SHP77 treated with DMSO at 0.1 percent for 48 hours (cell line): ENCODE data around the gene VPS72.

Experiments
- DNase-seq: peaks from one replicate; lab custom pipeline; 2025; lab: John Stamatoyannopoulos, UW

VPS72 gene

DNA sequence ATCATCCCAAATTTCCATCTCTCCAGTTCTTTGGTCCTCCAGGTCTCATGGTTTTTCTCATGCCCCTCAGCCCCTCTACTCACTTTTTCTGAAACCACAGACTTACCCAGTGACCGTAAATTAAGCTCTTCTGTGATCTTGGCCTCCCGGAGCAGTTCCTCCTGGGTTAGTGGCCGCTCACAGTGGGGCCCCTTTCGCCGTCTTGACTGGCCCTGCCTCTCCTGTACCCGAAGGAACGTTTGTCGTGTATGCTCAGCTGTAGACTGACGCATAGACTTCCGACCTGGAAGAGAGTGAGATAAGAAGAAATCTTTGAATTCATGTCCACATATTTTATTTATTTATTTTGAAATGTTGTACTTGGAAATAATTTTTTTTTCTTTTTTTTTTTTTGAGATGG is 5.8 kb downstream of the VPS72 start:
- DNase-seq: no peak

DNA sequence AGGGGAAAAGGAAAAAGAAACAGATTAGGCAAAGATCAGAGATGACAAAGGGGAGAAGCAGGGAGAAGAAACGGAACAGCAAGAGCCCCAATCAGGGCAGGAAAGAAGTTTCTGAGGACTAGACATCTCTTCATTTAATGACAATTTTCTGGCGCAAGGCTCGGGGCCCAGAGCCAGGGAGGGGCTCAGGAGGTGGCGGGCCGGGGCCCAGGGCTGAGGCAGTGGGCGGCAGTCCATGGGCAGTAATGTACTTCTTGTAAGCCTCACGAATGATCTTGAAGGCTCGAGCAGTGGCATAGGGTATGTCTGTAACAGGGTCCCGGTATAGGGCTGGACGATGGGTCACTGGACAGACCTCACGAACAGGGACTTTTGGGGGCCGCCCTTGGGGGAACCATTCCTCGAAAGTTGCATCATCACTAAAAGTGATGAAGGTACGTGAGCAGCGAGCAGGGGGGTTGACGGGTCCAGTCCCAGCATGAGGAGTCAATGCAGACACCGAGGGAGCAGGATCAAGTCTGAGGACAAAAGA is 13.4 kb downstream of the VPS72 start:
- no peak for DNase-seq

DNA sequence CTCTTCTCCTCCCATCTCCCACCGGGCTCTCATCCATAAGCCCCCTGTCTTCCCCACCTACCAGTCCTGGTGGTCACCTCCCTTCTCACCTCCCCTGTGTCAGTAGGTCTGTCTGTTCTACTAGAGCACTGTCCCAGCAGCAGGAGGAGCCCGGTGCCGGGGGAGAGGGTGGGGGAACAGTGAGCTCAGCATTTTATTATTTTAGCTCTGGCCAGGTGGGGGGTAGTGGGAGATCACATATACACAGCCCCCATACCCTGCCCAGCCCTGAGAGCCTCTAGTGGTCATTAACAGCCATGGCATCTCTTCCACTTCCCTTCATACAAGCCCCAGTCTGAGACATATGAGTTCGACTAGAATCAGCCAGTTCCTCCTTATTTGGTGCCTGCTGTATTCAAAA is 14.1 kb downstream of the VPS72 start, which contains the start of gene TMOD4:
TMOD4 (minus strand) TSS at position 119 of the 400 bp plus-strand sequence. CDS start 1,106 bp downstream, outside the sequence.
- DNase-seq: no peak

DNA sequence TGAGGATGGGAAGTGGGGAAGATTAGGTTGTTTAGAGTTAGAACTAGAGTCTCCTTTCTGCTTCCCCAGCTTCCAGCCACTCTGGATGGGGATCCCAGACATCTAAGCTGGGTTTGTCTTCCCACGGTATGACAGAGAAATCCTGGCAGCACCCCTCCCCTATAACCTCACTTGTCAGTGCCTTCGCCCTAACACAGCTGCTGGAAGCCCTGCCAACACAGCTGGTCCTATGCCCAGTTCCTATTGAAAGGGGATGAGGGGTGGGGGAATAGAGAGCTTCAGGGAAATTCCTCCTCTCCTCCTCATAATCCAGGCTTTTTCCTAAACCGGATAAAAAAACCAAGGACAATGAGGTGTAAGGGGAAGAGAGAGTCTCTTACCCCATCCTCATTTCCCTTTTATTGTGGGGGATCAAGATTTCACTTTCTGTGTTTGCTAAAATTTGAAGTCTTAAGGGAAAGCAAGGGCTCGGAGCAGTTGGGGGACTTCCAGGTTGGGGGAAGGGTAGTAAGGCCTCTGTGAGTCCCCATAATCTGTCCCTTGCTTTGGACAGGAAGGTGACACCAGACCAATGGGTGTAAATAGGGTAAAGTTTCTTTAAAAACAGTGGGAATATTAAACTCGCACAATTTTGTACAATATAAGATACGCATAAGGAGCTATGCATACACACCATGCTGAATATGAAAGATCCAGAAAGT is 14.8 kb downstream of the VPS72 start:
- no peak for DNase-seq

DNA sequence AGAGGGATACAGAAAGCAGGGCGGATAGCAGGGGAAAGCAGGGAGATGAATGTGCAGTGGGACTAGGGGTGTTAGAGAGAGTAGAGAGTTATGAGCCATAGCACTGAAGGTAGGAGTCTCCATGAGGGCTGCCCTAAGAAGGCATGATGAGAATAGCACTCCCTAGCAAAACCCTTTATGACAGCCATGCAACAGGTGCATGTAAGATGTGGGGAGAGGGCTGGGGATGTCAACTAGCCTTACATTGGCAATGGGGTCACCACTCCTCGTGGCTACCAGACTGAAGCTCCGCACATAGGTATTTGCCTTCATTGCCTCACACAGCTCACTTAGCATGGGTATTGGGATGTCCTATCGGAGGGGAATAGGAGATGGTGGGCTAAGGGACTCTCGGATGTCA is 18.8 kb downstream of the VPS72 start:
- no peak for DNase-seq

DNA sequence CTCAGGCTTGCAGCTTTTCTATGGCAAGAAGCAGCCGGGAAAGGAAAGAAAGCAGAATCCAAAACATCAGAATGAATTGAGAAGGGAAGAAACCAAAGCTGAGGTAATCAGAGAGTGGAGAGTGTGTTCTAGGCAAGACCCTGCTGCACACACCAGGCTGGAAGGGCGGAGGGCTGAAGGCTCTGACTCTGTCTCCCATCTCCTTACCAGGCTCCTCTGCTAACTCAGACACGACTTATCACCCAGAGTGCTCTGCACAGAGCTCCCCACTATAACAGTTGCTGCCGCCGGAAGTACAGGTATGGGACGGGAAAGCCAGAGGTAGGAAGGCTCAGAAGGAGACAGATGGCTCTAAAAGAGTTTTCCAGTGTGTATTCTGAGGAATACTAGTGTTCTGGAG is 22.9 kb downstream of the VPS72 start:
- no peak for DNase-seq

DNA sequence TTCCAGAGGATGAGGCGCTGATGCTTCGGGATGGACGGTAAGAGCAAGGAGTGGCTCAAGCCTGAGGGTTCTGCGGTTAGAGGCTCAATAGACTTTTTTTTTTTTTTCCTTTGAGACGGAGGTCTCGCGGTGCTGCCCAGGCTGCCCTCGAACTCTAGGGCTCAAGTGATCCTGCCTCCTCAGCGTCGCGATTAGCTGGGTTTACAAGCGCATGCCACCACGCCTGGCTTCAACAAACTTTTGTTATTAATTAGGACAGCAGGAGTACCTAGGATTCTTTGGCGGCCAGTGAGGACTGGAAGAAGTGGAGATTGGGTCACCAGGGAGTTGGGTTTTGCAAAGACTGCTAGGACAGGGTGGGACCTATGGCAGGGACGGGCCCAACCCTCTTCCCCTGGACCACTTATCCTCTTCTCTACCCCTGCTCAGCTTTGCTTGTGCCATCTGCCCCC is 23.5 kb downstream of the VPS72 start:
- no peak for DNase-seq

DNA sequence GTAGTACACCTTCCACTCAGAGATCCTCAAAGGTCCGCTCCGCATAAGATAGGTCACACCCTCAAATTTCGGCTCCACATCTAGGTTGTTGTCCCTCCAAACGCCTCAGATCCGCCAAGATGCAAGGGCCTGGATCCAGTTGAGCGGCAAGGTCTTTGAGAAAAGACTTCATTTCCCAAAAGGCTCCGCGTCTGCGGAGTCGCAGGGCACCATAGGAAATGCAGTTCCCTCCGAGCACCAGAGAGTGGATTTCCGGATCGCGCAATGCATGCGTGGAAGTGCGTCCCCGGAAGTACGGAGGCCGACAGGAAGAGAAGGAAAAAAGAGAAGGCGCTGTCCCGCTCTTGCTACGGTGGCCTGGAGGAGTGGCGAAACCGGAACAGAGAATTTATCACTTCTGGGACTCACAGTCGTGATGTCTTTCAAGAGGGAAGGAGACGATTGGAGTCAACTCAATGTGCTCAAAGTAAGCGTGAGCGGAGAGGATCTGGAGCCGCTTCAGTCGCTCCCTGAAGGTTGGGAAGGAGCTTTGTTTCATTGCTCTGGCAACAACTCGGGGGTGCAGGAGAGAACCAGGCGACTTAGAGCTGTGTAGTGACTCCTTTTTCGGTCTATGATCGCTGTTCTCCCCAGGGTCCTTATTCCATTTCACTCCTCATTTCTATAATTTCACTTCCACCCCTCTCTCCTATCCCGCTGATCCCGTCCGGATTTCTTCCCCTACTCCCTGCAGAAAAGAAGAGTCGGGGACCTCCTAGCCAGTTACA is 24.1 kb downstream of the VPS72 start, which contains the start of the genes LYSMD1 and SCNM1:
LYSMD1 (minus strand) TSS at position 165 of the 767 bp plus-strand sequence. CDS start 644 bp downstream, outside the sequence.
SCNM1 (plus strand) TSS at position 407 of the 767 bp plus-strand sequence; CDS start at position 416, 9 bp downstream.
- DNase-seq: peak; percentile 99

DNA sequence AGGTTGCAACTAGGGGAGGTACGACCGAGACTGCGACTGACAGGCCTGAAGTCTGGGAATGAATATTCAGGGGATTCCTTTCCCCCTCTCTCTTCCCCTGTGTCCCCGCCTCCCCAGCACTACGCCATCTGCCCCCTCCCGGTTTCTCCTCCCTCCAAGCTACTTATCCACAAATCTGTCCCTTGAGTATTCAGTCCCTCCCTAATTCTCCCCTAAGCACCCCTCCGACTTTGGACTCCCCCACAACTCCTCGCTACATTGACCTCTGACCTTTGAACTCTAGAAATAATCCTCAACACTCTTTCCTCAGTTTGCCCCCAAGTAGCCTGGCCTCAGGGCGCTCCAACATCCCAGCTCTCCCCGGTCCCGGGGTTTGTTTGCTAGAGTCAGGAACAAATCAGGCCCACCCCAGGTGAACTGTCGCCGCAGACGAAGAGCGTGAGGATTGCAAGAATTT is 24.7 kb downstream of the VPS72 start:
- DNase-seq: peak; percentile 31

DNA sequence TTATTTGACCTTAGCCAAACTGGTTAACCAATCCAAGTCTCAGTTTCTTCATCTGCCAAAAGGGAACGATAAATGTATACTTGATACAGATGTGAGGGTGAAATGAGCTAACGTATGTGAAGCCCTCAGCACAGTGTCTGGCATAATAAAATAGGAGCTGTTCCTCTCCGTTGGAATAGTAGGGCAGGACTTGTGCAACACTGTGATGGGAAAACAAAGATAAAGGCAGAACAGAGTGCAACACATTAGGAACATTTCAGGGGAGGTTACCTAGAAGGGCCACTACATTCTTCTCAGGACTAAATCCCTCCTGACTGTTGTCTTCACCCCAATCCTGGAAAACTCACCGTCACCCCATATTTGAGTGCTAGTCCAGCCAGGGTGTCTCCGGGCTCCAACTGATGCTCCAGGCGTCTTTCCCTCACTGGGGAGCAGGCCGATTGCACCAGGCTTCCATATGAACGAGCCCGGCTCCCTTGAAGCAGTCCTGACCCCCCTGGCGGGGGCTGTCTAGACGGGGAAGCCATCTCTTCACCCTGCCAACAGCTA is 25.2 kb downstream of the VPS72 start:
- no peak for DNase-seq

DNA sequence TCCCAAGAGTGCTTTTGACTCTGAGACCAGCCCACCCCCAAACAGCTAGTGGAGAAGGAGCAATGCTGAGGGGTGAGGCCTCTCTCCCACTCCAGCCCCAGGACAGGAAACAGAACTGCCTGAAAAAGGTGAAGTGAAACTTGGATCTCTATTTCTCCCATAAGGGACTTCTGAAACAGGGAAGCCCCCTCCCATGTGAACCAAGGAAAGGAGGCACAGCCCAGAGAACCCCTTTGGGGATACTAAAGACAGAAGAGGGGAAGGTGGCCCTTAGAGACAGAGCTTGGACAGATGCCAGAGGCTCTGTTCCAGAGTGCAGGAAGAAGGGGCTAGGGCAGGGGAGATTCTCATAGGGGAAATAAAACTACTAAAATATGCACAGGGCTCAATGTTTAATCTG is 30.6 kb downstream of the VPS72 start:
- DNase-seq: no peak

DNA sequence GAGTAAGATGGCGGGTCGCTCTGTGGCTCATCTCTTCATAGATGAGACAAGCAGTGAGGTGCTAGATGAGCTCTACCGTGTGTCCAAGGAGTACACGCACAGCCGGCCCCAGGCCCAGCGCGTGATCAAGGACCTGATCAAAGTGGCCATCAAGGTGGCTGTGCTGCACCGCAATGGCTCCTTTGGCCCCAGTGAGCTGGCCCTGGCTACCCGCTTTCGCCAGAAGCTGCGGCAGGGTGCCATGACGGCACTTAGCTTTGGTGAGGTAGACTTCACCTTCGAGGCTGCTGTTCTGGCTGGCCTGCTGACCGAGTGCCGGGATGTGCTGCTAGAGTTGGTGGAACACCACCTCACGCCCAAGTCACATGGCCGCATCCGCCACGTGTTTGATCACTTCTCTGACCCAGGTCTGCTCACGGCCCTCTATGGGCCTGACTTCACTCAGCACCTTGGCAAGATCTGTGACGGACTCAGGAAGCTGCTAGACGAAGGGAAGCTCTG is 31.2 kb downstream of the VPS72 start:
- DNase-seq: no peak

DNA sequence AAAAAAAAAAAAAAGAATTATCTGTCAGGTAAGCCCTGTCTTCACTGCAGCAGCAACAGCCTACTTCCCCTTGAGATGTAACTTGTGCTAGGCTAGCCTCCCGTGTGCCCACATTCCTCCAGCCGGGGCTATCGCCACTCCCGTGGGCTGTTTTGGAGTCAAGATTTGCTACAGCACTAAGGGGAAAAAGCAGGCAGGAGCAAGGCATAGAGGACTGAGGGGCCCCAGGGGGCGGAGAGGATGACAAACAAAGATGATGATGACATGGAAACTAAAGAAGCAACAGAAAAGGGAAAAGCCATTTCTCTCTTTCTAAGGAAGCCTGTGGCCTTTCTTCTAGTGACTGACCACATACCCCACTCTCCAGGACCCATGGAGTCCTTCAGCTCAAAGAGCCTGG is 31.7 kb downstream of the VPS72 start:
- no peak for DNase-seq

DNA sequence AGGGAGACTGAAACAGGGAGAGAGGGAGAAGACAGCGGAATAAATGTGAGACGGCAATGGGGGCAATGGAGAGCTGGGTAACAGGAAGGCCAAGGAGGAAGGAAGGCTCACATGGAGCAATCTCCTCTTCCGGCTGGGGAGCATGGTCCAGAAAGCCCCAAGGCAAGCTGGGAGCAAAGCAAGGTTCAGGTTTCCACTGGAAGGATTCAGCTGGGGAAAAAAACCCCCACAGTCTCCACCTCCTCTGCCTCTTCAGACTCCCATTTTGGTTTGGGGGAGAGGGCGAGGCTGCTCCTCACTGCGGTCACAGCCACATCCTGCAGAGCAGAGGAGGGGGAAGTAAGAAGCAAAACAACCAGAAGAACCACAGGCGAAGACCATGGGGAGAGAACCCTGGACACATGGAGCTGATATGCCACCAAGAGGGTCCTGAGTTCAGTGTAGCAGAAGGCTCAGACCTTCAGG is 32.9 kb downstream of the VPS72 start:
- DNase-seq: no peak

DNA sequence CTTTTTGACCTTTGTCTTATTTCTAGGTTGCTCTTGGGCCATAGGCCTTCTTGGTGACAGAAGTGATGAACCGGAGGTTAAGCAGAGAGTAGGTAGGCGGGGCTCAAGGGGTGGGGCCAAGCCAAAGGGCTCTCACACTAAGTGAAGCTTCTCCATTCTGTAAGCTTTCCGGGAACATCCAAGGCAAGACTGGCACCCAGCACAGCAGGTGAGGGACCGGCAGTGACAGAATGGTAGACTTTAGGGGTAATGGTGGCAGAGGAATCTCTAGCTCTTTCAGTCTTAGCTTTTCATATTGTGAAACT is 33.5 kb downstream of the VPS72 start, which contains the start of gene TNFAIP8L2:
TNFAIP8L2 (plus strand) TSS at position 135 of the 305 bp plus-strand sequence. CDS start 2,049 bp downstream, outside the sequence.
- DNase-seq: no peak

DNA sequence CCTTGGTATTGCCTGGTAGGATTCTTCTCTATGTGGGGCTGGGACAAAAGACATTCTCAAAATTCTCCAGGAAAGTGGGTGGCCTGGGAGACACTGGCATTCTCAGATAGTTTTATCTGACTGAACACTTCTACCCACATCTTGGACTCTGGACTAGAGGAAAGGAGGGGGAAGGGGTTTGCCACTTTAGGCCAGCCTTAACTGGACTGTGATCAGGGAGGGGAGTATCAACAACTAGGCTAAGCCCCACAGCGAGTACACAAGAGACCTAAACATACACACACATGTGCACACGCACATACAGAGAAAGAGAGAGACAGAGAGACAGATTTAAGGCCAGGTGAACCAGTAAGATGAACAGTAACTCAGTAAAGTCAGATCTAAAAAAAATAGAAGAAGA is 42.3 kb downstream of the VPS72 start:
- no peak for DNase-seq

DNA sequence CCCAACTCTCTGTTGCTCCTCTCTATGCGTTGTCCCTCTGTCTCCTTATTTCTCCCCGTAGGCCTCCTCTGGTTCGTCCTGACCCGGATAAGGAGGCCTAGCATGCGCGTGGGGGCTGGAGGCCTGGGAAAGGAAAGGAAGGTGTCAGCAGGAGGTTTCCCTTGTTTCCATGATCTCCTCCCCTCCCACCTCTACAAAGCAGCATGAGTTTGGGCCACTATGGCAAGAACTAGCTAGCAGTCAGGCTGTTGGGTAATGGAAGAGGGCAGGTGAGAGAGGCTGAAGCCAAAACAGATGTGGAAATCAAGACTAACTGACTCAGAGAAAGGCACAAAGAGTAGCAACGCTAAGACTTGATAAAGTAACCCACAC is 42.9 kb downstream of the VPS72 start:
- DNase-seq: no peak

DNA sequence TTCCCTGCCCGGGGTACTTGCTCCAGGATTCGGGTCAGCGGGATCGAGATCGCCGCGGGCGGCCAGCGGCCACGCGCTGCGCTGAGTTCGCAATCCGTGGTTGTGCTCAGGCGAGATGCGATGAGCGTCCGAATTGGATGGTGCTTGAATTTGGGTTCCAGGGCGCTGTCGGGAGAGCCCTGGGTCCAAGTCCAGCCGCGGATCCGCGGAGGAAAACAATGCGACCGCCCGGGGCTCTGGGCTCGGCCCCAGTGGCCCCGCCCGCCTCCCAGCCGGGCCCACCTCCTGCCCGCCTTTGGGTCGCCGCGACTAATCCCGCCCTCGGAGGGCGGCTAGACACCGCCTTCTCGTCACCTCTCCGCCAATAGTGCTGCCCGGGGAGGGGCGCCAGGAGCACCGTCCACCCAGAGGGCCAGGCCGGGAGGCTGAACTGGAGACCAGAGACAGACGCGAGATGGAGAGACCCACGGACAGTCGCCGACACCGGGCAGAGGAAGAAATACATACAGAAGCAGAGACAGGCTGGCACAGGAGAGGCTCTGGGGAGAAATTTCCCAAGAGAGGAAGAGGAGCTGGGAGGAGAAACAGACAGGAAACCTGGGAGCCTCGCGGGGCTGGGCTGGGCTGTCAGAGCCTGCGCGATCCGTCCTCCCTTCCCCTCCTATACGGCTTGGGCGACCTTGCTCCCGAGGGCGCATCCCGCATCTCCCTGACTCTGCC is 43.4 kb downstream of the VPS72 start, which contains the start of gene SEMA6C:
SEMA6C (minus strand) TSS at position 220 of the 720 bp plus-strand sequence. CDS start 4,010 bp downstream, outside the sequence.
- DNase-seq: peak; percentile 98

DNA sequence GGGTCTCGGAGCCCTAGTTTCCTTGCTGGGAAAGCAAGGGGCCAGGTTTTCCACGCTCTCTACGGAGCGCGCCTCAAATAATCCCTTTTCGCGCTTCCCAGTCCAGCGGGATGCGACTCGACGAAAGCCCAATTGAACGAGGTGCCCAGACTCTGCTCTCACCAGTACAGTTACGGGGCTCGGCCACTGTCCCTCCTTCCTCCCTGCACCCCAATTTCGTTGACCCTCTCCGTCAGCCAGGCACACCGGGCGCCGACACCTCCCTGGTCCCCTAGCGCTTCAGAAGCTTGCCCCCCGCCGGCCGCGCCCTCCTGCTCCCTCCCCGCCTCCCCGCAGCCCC is 44.0 kb downstream of the VPS72 start:
- DNase-seq: no peak

DNA sequence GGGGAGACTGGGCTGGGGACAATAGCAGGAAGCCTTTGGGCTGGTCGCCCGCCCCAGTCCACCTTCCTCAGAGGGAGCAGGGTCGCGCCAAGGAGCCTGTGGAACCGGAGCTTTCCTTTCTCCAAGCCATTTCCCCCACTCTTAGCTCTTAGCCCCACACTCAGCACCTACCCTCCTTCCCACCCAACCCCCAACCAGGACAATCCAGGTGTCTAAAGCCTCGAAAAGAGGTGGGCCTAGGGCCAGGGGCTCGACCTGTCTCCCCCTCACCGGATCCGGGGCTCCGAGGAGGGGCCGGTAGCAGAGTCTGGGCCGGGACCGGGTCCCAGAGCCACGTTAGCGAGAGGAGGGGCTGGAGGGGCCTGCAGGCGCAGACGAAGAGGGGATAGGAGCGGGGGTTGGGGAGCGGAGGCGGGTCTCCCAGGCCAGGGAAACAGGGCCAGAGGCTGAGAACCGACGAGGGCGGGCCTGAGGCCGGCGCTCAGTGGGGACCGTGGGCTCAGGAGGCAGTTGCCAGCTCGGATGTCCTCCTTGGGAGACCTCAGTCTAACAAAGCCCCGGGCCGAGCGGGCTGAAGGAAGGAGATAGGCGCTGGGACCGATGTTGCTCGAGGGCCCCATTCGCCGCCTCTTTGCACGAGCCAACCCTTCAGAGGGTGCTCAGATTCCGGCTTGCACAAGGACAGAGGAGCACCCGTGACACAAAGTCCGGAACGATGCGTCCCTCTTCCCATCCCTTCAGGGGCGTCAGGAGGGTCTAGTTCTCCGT is 44.5 kb downstream of the VPS72 start:
- no peak for DNase-seq
